Embryonic facial prominence (tissue), 1 donor: ENCODE results near the gene AMHR2.
"Not testable (repeated sequence)": the region's sequence is repeated elsewhere in the genome, so short reads cannot be mapped to it uniquely, and the experiment has no call there.

Experiments
- DNase-seq: peaks from one replicate; pipeline ENCODE4 v3.0.0-alpha.2; 2016; ENCODE audit errors: extremely low spot score

Gene AMHR2

GRCh38 chr12:53423597-53423996, at the start of gene AMHR2:
TSS of gene AMHR2 (plus strand) at chr12:53423855. CDS start at chr12:53423935, 80 bp downstream.
- DNase-seq = no peak

DNA sequence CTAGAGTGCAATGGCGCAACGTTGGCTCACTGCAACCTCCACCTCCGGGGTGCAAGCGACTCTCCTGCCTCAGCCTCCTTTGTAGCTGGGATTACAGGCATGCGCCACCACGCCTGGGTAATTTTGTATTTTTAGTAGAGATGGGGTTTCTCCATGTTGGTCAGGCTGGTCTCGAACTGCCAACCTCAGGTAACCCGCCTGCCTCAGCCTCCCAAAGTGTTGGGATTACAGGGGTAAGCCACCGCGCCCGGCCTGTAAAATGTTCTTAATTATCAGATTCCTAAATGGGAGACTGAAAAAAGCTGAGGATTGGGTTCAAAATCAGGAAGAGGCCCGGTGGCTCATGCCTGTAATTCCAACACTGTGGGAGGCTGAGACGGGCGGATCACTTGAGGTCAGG, 49.4 kb upstream of the AMHR2 start:
- not testable (repeated sequence) for DNase-seq

GRCh38 chr12:53376747-53377146, 46.9 kb upstream of the AMHR2 start:
- no peak for DNase-seq

- no peak for DNase-seq
These were observed 45.4 kb upstream of the AMHR2 start for GRCh38 chr12:53378222-53378621.

DNA sequence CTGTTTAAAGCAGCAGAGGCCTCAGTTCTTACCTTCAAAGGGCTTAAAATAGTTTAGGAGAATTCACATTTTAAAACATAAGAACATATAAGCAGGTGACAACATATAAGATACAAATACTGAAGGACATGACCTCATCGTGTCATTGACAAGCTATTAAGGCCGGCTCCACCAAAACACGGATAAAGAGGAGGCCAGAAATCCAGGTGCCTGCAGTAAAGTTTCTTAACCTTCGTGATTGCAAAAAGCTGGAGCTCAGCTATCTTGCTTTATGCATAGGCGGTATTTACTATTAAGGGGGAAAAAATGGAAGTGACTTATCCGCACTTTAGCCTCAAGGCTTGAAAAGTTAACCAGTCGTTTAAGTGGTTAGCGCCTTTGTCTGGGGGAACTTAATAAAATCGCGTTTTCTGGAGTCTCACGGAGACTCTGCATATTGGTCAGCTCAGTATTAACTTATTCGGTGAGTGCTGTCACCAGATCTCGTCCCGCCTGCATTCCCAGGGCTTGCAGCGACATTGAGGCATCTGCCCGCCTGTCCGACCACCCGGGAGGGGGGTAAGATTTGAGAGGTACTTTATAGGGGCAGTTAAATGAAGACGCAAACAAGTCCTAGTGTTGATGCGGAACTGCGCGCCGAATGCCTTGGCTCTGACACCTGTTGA, 44.8 kb upstream of the AMHR2 start:
- no peak for DNase-seq

DNA sequence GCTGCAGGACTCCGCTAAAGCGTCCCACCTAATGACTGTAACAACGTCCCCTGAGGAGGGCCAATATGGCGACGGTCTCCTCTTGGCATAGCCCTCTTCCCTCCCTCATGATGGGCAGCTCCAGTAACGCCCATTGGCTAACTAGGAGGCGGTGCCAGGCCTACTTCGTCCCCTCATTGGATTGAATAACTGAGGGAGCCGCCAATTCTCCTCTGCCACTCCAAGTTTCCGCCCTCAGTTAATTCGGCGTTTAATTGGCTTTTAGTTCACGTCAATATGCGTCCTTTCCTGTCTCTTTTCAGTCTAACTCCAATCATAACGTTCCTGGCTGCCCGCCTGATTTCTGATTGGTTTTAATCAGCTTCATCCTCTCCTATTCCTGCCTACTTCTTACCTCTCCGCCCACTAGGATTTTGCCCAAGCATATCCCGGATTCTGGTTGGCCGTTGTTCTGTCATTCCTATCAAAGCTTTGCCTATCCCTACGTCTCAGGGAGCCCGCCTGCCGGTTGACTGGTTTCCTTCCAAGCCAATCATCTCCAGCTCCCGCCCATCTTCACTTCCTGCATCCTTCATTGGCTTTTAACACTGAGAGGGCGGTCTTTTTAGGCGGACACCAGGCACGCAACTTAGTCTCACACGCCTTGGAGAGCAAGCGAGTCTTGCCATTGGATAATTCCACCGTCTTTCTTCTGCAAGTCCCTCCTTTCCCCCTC, 44.1 kb upstream of the AMHR2 start:
- peak; percentile 100 for DNase-seq

DNA sequence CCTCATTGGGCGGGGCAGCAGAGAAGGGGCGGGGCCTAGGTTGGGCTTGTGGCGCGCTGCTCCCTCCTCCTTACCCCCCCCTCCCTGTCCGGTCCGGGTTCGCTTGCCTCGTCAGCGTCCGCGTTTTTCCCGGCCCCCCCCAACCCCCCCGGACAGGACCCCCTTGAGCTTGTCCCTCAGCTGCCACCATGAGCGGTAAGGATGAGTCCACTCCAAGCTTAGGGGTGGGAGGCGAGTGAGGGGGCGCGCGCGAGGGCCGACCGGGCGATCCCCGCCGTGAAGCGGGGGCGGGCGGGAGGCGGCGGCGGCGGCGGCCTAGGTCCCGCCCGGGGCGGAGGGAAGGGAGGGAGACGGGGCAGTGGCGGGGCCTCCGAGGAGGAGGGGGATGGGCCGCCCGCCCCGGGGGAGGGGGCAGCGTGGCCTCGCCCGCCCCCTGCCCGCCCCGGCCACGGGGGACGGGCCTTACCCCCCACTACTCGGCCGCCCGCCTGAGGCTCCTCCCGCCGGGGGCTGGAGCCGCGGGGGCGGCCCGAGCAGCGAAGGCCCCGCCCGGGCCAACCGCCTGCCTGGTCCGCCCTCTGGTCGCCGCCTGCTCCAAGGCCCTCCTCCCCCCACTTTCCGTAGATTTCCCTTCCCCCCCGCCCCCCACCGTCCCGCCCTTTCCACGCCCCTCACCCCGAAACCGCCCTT, 43.4 kb upstream of the AMHR2 start, which contains the start of gene SP1:
SP1 (plus strand) TSS at position 73 of the 690 bp plus-strand sequence; CDS start at position 189, 116 bp downstream.
- DNase-seq = peak; percentile 88

DNA sequence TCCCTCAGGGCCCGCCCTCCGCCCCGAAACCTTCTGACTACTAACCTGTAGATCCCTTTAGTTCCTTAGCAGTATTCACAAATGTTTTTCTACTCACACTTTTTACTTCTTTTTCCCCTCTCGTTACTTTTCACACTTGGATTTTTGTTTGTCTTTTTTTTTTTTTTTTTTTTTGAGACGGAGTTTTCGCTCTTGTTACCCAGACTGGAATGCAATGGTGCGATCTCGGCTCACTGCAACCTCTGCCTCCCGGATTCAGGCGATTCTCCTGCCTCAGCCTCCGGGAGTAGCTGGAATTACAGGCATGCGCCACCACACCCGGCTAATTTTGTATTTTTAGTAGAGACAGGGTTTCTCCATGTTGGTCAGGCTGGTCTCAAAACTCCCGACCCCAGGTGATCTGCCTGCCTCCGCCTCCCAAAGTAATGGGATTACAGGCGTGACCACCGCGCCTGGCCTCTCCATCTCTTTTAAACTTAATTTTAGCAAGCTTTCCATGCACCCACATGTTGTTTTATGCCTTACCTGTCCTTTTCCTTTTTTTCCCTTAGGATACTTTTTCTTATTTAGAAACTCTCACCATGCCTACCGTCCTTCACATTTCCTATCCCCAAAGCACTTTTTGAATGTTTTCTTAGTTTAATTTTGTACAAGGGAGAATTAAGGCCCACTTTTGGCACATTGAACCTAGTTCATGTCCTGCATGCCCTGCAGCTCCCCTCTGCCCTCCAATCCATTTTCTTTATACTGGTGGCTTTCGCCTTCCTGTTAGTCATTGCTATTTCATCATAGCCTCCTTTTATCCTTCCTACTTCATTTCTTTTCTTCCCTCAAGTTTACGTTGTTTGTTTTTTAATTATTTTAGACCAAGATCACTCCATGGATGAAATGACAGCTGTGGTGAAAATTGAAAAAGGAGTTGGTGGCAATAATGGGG, 42.6 kb upstream of the AMHR2 start:
- DNase-seq = no peak

DNA sequence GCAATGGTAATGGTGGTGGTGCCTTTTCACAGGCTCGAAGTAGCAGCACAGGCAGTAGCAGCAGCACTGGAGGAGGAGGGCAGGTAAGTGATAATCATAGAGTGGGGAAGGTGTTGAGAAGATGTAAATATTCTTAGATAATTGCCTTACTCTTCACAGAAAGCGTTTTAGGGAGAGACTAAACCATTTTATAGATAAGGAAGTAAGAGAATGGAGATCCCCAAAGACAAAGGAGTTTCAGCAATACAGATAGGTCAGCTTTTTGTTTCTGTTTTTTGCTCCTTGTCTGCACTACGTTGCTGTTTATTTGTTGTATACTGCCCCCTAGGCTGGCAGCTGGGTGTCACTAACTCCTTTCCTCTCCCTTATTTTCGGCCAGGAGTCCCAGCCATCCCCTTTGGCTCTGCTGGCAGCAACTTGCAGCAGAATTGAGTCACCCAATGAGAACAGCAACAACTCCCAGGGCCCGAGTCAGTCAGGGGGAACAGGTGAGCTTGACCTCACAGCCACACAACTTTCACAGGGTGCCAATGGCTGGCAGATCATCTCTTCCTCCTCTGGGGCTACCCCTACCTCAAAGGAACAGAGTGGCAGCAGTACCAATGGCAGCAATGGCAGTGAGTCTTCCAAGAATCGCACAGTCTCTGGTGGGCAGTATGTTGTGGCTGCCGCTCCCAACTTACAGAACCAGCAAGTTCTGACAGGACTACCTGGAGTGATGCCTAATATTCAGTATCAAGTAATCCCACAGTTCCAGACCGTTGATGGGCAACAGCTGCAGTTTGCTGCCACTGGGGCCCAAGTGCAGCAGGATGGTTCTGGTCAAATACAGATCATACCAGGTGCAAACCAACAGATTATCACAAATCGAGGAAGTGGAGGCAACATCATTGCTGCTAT, 41.7 kb upstream of the AMHR2 start:
- DNase-seq = no peak

DNA sequence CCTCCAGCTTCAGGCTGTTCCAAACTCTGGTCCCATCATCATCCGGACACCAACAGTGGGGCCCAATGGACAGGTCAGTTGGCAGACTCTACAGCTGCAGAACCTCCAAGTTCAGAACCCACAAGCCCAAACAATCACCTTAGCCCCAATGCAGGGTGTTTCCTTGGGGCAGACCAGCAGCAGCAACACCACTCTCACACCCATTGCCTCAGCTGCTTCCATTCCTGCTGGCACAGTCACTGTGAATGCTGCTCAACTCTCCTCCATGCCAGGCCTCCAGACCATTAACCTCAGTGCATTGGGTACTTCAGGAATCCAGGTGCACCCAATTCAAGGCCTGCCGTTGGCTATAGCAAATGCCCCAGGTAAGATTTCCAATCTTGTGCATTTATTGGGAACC, 40.4 kb upstream of the AMHR2 start:
- DNase-seq = no peak

DNA sequence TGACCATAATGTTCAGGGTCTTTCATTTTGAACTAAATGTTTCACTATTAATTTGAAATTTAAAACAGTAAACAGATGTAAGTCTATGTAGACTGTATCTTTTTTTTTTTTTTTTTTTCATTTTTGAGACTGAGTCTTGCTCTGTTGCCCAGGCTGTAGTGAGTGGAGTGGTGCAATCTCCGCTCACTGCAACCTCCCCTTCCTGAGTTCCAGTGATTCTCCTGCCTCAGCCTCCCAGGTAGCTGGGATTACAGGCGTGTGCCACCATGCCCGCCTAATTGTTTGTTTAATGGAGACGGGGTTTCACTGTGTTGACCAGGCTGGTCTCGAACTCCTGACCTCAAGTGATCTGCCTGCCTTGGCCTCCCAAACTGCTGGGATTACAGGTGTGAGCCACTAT, 37.3 kb upstream of the AMHR2 start:
- not testable (repeated sequence) for DNase-seq

- DNase-seq = no peak
These were observed 34.7 kb upstream of the AMHR2 start for GRCh38 chr12:53388932-53389331.

DNA sequence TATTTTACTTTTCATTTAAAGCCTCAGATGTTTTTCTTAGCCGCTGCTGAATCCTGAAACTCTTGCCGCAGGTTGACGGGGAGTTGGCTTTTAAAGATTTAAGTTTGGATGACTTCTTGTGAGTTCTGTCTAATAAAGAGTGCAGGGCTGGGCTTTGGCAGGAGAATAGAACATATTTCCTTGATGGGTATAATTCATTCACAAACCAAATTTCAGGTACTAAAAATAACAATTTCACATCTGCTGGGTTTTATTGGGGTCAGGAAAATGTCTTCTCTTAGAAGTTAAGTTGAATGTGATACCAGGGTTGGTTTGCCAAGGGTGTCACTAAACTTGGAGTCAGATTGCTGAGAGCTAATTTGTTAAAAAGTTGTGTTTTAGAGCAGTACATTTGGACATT, 34.0 kb upstream of the AMHR2 start:
- DNase-seq = no peak

DNA sequence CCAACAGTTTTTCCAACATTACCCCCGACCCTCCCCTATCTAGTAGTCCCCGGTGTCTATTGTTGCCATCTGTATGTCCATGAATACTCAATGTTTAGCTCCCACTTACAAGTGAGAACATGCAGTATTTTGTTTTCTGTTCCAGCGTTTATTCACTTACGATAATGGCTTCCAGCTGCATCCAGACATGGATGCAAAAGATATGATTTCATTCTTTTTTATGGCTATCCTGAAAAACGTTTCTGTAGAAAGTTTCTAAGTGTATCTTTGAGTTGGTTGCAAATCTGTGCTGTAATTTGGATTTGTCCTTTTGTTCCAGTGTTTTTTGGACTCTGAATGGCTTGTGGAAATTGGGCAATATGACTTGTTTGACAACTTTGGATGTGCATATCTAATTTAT, 31.9 kb upstream of the AMHR2 start:
- no peak for DNase-seq

- DNase-seq = no peak
These were observed 23.8 kb upstream of the AMHR2 start for GRCh38 chr12:53399896-53400295.

- DNase-seq = not testable (repeated sequence)
These were observed 21.3 kb upstream of the AMHR2 start for GRCh38 chr12:53402351-53402750.

DNA sequence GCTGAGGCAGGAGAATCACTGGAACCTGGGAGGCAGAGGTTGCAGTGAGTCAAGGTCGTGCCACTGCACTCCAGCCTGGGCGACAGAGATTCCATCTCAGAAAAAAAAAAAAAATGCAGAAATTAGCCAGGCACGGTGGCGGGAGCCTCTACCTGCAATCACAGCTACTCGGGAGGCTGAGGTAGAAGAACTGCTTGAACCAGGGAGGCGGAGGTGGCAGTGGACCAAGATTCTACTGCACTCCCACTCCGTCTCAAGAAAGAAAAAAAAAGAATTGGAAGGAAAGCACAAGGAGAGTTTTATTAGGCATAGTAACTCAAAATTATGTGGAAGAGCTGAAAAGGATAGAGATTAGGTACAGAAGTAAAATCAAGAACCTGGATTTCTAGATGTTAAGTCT, 20.8 kb upstream of the AMHR2 start:
- DNase-seq = no peak

- no peak for DNase-seq
These were observed 12.7 kb upstream of the AMHR2 start for GRCh38 chr12:53410951-53411350.

GRCh38 chr12:53413485-53414204, 10.0 kb upstream of the AMHR2 start:
- DNase-seq = no peak
